Measurements from ENCODE around the gene ANXA5.

The ANXA5 gene

DNA sequence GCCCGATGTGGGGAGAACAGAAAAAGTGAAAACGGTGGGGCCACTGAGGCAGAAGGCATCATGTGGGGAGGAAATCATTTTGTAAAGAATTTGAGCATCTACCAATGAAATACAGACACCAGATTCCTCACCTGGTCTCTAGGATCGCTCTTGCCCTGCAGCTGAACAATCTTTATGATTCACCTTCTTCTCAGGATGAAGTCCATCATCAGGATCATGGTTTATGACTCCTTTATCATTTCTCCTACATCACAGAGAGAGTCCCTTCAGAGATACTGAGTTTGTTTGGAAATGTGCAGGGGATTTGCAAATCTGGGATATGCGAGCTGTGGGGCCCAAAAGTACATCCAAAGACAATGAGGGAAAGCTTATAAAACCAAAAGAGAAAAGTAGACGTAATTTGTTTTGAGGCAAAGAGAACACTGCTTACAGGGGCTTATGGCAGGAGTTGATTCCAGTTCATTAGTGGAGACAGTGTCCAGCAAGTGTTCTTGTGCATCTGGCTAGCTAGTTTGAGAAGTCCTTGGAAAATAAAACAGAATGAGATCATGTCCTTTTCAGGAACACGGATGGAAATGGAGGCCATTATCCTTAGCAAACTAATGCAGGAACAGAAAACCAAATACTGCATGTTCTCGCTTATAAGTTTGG is 15.3 kb upstream of the ANXA5 start:
- DNase-seq (ENCODE audit: low spot score) = no peak

DNA sequence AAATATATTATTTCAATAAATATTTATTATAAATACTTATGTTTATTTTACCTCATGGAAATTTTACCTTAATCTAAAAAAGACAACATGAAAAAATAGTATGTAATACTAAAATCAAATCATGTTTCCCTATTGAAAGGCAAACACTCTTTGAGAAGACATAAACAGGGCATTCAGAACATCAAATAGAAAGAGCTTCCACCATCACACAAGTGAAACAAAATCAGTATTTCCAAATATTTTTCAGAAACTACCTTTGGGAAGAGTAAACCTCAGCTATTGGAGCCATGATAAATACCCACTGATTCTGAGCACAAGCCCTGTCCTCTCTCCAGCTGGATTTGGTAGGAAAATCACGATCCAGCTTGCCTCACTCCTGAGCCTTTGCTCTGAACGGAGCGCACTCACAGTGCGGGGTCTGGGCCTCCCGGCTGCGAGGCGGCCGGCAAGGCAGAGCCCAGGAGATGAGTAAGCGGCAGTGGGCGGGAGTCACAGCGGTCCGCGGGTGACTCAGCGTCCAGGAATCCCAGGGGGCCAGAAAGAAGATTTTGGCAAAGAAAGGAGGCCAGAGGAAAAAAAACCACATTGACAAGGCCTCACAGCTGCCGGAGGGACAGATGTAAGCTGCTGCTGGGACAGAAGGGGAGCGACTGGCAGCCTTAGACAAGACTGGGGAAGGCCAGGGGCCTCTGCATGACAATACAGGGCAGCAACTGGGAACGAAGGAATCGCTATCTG is 14.7 kb upstream of the ANXA5 start:
- peak; percentile 81 for DNase-seq (ENCODE audit: low spot score)

DNA sequence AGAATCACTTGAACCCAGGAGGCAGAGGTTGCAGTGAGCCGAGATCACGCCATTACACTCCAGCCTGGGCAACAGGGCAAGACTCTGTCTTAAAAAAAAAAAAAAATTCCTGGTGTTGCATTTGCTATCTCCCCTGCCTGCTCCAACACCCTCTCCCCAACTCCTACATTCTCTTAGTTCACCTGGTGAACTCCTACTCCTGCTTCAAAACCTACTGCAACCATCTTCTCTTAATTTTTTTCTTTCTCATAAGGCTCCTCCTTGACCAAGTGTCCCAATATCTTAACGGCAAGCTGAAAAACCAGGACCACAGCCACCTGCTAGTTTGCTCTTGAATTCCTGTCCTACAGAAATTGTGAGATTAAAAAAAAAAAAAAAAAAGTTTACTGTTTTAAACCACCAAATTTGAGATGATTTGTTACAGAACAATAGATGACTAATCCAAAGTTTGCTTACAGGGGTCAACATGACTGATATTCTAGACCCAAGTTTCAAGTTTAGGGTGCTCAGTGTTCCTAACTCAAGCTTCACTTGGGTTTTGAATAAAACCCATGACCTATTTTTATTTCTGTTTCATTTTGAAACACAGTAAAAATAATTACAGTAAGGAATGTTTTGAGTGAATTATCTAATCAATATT is 13.1 kb upstream of the ANXA5 start:
- no peak for DNase-seq (ENCODE audit: low spot score)

DNA sequence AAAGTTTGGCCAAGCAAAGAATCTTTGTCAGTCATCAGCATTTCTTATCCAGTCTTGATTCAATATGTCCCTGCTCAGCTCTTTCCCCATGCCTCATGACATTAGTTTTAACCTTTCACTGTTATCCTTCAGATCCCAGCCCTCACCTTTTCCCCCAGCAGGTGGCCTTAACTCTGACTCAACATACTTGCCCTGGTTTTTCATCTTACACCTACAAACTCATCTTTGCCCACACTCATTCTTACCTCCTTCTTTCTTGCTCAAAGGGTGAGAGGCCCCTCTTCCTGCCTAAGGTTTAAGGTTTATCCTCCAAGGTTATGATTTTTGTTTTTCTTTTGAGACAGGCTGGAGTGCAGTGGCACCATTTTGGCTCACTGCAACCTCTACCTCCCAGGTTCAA is 10.6 kb upstream of the ANXA5 start:
- no peak for DNase-seq (ENCODE audit: low spot score)

DNA sequence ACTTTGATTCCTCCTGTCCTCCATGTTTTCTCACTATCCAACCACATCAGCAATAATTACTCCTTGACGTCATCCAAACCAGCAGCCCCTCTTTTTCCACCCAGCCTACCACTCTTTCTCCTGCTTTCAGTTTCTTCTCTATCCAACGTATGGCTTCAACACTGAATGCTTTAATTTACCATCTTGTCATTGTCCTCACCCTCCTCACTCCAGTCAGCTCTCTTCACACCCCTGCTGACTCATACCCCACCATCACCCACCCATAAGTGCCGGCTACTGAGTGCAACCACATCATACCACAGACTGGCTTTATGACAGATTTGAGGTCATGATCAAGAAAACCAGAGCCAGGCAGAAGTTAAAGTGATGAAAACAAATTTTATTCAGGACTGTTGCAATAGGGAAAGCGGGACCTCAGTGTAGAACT is 9.8 kb upstream of the ANXA5 start:
- DNase-seq (ENCODE audit: low spot score) = no peak

DNA sequence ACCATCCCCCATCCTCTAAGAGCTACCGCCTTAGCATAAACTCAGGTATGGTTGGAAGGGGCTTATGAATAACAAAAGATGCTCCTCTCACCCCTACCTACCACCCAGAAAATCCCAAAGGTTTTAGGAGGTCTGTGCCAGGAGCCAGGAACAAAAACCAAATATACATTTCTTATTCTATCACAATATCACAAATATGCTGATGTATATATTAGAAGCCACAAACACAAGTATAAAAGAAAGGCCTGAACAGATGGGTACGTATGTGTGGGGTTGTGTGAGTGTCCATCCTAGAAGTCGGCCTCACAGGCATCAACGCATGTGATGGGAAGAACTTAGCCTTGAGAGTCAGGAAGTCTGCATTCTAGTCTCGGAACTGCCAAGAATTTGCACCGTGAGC is 8.7 kb upstream of the ANXA5 start:
- no peak for DNase-seq (ENCODE audit: low spot score)

DNA sequence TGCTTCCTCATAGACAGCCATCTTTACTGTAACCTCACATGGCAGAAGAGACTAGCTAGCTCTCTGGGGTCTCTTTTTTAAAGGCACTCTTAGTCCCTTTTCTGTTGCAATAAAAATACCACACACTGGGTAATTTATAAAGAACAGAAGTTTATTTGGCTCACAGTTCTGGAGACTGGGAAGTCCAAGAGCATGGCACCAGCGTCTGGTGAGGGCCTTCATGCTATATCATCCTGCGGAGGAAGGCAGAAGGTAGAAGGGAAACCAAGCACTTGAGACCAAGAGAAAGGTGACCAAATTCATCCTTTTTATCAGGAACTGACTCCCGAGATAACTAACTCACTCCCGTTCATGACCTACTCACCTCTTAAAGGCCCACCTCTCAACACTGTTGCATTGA is 5.4 kb upstream of the ANXA5 start:
- no peak for DNase-seq (ENCODE audit: low spot score)

DNA sequence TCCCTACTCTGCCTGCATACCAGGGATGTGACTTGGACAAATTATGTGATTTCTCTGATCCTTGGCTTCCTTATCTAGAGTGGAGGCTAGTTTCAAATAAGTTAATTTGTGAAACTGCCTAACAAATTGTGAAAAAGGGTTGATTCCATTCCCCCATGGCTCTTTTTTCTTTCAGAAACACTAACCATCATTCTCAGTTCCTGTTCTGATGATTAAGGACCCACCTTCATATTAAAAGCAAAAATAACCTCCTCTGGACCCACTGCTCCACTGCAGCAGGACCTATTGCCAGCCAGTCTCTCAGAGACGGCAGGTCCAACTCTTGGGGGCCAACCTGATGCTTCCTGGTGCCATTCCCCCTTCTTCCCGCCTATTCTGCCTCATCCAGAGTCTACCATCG is 4.5 kb upstream of the ANXA5 start:
- no peak for DNase-seq (ENCODE audit: low spot score)

DNA sequence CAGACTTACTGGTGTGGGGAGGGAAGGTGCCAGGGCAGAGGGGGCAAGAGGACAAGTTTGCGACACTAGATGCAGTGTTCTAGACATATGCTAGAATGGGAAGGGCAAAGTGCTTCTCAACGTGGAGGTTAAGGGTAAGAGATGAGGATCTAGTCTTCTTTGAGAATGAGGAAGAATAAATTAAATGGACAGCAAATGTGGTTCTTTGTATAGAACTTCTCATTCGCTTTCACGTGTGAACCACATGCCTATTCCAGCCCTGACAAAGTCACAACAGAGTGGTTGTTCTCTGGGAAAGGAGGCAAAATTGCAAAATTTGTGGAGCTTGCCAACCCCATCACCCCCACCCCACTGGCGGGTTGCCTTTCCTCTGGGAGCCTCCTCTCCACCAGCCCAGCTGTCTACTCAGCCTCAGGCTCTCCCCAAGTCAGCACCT is 1.5 kb upstream of the ANXA5 start:
- DNase-seq (ENCODE audit: low spot score) = no peak

DNA sequence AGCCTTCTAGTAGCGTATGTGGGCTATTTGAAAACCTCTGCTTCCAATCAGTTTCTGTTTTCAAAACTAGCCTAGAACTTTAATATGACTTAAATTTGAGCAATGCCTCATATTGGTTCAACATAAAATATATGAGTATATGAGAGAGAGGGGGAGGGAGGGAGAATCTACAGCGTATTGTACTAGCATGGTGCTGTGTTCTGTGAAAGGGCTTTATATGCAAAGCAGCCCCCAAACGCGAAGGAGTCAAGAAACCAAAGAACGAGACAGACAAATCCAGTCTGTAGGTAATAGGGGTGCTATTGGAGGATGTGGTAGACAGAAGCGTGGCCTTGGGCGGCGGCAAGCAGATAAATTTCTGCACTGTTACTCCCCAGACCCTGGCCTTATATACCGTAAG is 784 bp upstream of the ANXA5 start:
- no peak for DNase-seq (ENCODE audit: low spot score)

DNA sequence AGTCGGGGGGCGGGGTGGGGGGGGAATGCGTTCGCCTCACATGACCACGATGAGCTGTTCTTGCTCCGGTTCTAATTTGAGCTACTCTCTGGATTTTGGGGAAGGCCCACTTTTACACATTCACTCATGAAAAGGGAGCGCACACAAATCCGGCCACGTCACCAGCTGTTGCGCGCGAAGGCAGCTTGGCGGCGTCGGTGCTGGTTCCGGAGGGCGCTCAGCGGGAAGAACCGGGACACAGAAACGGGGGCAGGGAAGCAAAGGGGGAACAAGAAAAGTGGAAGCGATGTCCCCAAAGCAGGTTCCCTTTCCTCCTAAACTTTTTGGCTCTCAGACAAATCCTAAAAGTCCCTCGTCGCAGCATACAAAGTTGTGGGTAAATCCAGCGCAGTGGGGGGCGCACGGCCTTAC is 605 bp downstream of the ANXA5 start:
- DNase-seq (ENCODE audit: low spot score) = peak; percentile 49

DNA sequence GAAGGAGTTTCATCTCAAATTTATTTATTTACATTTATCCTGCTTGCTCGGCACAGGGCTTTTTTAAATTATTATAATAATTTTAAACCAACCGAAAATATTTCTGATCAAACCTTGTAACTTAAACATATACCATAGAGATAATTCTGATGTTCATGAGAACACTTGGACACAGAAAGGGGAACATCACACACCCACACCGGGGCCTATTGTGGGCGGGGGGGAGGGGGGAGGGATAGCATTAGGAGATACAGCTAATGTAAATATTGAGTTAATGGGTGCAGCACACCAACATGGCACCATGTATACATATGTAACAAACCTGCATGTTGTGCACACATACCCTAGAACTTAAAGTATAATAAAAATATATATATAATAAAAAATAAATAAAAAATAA is 2.9 kb downstream of the ANXA5 start:
- no peak for DNase-seq (ENCODE audit: low spot score)

DNA sequence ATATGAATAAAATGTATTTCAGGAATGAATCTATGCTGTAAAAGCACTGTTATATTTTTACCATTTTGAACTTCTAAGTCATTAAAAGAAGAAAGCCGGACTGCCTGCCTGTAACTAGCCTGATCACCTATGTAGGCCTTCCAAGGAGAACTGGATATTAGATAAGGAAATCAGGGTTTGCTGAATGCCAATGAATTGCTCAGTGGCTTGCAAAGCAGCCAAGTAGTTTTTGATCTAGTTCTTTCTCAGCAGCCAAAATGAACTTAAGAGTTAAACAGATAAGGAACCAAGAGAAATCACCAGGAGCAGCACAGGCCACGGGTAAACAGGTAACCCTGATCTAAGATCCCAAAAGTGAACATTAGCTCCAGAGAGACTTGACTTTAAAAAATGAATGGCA is 3.3 kb downstream of the ANXA5 start:
- no peak for DNase-seq (ENCODE audit: low spot score)

DNA sequence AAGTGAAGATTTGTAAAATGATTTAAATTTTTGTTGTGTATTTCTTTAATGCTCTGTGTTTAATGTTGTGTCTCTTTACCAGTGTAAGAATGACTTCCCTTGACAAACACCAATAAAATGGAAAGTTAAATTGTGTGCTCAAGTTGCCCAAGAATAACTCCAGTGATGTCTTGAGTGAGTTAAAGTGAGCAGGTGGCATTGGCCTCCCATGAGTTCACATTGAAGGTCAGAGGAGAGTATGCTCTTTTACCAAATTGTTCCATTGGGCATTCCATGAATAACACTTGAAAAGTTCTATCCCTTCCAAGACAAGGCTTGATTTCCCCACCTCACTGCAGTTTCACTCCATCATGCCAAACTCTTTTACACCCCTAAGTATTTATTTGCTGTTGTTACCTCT is 4.5 kb downstream of the ANXA5 start:
- no peak for DNase-seq (ENCODE audit: low spot score)

DNA sequence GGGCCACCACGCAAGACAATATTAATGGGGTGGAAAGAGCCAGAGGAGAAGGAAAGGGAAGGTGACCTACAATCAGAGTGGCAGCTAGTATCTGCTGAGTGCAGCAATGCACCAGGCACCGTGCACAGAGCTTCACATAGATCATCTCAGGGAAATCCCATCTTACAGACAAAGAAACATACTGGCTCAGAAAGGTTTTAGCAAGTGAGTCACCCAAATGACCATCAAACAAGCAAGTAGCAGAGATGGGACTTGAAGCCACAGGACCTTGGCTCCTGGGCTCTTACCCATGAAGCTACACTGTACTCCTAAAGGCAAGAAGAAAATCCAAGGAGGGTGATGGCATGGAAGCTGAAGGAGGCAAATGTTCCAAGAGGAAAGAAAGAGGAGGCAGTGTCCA is 6.8 kb downstream of the ANXA5 start:
- no peak for DNase-seq (ENCODE audit: low spot score)

DNA sequence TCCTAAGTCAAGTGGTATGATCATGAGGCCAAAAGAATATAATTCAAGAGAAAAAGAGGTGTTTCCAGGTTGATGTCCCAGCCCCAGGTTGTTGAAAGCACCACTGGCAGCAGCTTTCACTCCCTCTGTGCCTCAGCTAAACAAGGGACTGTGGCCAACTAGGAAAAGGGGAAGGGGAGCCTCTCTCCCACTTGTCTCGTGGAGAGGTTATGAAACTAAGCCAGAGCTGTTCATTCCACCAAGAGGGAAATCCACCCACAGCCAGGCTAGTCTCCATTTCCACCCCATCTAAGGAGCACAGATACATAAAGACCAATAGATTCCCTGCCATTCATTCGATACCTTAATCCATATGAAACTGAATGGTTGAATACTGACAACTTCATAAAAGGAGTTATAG is 8.1 kb downstream of the ANXA5 start:
- DNase-seq (ENCODE audit: low spot score) = no peak

DNA sequence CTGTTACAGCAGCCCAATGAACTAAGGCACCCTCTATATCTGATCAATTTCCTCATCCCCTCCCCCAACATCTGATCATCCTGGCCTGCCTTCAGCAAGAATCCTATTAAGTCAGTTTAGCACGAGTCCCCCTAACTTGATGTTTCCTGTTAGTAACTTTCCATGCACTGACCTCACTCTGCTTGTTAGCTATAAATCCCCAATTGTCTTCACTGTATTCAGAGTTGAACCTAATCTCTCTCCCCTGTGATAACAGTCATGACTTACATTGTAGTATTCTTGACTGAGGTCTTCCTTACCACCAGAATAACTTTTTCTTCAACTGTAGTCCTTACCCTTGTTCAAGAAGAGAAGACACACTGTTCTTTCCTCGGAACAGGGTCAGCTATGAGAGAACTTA is 8.5 kb downstream of the ANXA5 start:
- DNase-seq (ENCODE audit: low spot score) = no peak

DNA sequence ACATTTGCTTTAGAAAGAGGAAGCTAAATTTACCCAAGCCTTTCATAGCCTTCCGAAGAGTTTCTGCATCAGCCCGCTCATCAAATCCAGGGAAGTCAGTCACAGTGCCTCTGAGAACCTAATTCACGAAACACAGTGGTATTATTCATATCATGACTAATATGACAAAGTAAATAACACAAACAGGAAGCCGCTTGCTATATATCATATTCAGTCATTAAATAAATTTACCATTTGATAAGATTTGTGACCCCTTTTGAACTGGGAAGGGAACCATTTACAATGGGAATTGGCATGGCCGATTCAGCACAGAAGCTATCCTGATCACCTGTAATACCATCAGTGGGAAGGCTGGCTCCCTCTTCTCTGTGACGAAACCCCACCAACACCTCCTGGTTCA is 10.5 kb downstream of the ANXA5 start:
- DNase-seq (ENCODE audit: low spot score) = no peak

DNA sequence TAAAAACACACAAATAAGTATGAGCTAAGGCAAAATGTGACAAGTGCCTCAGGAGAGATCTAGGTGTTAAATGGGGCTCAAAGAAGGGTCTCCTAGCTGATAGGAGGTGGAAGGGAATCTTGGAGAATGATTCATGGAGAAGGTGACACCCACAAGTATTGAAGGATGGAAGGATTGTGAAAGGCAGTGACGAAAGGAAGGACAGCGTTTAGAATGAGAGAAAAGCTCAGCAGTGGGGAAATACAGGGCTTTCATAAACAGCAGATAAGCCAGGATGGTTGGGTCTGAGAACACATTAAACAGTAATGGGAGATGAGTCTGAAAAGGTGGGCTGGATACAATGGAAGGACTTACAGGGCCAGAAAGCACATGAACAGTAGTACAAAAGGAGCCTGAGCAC is 11.5 kb downstream of the ANXA5 start:
- no peak for DNase-seq (ENCODE audit: low spot score)

DNA sequence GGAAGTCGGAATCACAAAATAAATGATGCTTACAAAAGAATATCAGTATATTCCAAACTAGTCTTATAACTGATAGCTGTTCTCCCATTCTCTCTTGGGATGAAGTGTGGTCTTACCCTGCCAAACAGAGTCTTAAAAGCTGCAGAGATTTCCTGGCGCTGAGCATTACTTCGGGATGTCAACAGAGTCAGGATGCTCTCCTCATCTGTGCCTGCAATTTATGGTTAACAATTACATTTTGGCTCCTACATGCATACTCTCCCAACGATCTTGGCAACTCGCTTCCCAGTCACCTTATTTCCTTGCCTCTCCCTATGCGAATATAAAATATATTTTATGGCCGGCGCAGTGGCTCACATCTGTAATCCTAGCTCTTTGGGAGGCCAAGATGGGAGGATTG is 12.2 kb downstream of the ANXA5 start:
- DNase-seq (ENCODE audit: low spot score) = no peak

DNA sequence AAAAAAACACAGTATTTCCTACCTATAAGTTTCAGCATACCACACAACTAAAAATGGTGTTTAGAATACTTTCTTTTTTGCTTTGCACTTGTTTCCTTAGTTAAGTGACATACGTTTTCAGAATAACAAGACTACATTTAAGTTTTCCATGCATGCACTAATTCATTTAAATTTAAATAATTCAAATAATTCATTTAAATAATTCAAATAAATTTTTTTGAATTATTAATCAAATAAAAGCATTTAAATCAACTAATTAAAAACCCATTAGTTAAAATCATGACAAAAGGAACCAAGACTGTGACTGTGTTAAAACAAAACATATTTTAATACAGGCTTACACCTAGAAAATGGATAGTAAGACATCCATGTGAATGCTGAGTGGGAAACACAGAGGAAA is 12.8 kb downstream of the ANXA5 start:
- no peak for DNase-seq (ENCODE audit: low spot score)

DNA sequence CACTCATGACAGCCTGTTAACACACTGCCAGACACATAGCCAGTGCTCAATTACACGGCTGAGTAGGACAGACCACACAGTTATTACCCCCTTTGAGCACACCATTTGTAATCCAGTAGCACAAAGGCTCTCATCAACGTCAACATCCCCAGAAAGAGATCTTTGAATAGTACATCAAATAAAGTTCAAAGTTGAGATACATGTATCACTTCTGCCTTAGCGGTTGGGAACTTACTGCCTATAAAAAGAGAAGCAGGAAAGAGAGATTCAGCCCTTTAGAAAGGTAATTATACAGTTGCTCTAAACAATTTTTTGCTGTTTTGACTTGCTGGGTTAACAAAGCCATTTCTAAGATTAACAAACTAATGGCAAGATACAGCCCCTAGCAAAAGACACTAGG is 16.2 kb downstream of the ANXA5 start:
- no peak for DNase-seq (ENCODE audit: low spot score)

DNA sequence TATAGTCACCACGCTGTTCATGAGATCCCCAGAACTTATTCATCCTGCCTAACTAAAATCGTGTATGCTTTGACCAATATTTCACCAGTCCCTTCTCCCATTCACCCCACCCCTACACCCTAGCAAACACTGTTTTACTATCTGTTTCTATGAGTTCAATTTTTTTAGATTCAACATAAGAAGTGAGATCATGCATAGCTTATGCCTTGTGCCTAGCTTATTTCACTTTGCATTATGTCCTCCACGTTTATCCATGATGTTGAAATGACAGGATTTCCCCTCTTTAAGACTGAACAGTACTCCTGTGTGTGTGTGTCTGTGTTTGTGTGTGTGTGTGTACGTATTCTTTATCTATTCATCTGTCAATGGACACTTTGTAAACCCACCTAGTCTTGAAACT is 16.8 kb downstream of the ANXA5 start:
- no peak for DNase-seq (ENCODE audit: low spot score)

DNA sequence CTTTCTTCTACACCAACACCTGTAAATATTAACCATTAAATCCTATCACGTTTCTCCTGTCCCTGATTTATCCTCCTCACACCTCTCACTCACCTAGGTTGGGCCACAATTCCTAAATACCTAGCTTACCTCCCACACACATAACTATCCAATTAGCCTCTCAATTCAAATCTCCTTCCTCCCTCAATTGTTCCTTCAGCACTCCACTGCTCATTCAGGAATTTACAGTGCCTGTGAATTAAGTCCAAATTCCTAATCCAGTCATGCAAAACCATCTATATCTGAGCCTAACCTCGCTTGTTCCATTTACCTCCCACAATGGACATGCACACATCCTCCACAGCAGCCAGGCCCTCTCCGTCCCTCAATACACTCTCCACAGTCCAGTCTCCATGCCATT is 17.5 kb downstream of the ANXA5 start:
- DNase-seq (ENCODE audit: low spot score) = no peak
